Nephron progenitor cell (in vitro differentiated cells): Measurements from ENCODE around the gene FXYD5.
A peak's percentile ranks its signal among the peaks of the same experiment; 100 is the strongest.

Experiments used
- DNase-seq: peaks from one replicate; pipeline ENCODE4 v3.0.0; 2021
- H3K27ac Mint-ChIP-seq: 2 replicates; pipeline ENCODE4 v1.8.0; 2021; ENCODE audit warnings: mild to moderate bottlenecking, moderate library complexity, mixed read lengths
- H3K27me3 Mint-ChIP-seq: 2 replicates; pipeline ENCODE4 v1.8.0; 2021; ENCODE audit warnings: mild to moderate bottlenecking, low read depth, mixed read lengths; ENCODE audit not compliant: poor library complexity
- H3K36me3 Mint-ChIP-seq: 2 replicates; pipeline ENCODE4 v1.8.0; 2021; ENCODE audit warnings: low read depth, mixed read lengths
- H3K4me1 Mint-ChIP-seq: 2 replicates; pipeline ENCODE4 v1.8.0; 2021; ENCODE audit warnings: mixed read lengths
- H3K4me3 Mint-ChIP-seq: 2 replicates; pipeline ENCODE4 v1.8.0; 2021; ENCODE audit warnings: mild to moderate bottlenecking, moderate library complexity, mixed read lengths
- H3K9me3 Mint-ChIP-seq: 2 replicates; pipeline ENCODE4 v1.8.0; 2021; ENCODE audit warnings: mild to moderate bottlenecking, moderate library complexity, mixed read lengths
- CTCF ChIP-seq: fragments of 200-600 bp; sonication (generic); IDR thresholded peaks from 2 replicates; pipeline ENCODE4 v1.5.0; 2021; ENCODE audit warnings: antibody characterized with exemption

Gene FXYD5

GRCh38 chr19:35167251-35168119 lies 12.9 kb downstream of the FXYD5 start:
- Mint-ChIP-seq H3K36me3 (peaks cover 54% of the 10 kb centered on the region), H3K9me3 (peaks cover 34% of the 10 kb centered on the region), H3K4me1 (no peaks in the 10 kb centered on the region), H3K4me3 (no peak overlapping the region), H3K27me3 (peaks cover 4% of the 10 kb centered on the region), H3K27ac (peak overlapping the region; percentile 48)
- DNase-seq = no peak
- no peak for TF ChIP-seq CTCF

- H3K4me3 Mint-ChIP-seq = no peak overlapping the region
- peaks cover 52% of the 10 kb centered on the region for H3K36me3 Mint-ChIP-seq
- H3K4me1 Mint-ChIP-seq = no peaks in the 10 kb centered on the region
- peaks cover 35% of the 10 kb centered on the region for H3K9me3 Mint-ChIP-seq
- TF ChIP-seq CTCF = no peak
- no peak for DNase-seq
- peaks cover 4% of the 10 kb centered on the region for H3K27me3 Mint-ChIP-seq
- H3K27ac Mint-ChIP-seq = peak overlapping the region; percentile 79
These were observed 13.7 kb downstream of the FXYD5 start for GRCh38 chr19:35168196-35168595.

- H3K9me3 Mint-ChIP-seq = peaks cover 34% of the 10 kb centered on the region
- DNase-seq = no peak
- H3K36me3 Mint-ChIP-seq = peaks cover 40% of the 10 kb centered on the region
- no peaks in the 10 kb centered on the region for H3K4me1 Mint-ChIP-seq
- H3K4me3 Mint-ChIP-seq = no peak overlapping the region
- peak overlapping the region; percentile 8 for H3K27ac Mint-ChIP-seq
- no peak for TF ChIP-seq CTCF
- peaks cover 4% of the 10 kb centered on the region for H3K27me3 Mint-ChIP-seq
These were observed 14.9 kb downstream of the FXYD5 start for GRCh38 chr19:35169221-35169995.

- H3K4me1 Mint-ChIP-seq = peaks cover 8% of the 10 kb centered on the region
- peaks cover 29% of the 10 kb centered on the region for H3K36me3 Mint-ChIP-seq
- TF ChIP-seq CTCF = no peak
- DNase-seq = no peak
- H3K27ac Mint-ChIP-seq = no peak overlapping the region
- H3K27me3 Mint-ChIP-seq = peaks cover 4% of the 10 kb centered on the region
- no peak overlapping the region for H3K4me3 Mint-ChIP-seq
- H3K9me3 Mint-ChIP-seq = peaks cover 28% of the 10 kb centered on the region
These were observed 16.0 kb downstream of the FXYD5 start for GRCh38 chr19:35170359-35171061.

GRCh38 chr19:35171730-35172129 lies 17.2 kb downstream of the FXYD5 start:
- H3K27ac Mint-ChIP-seq = no peak overlapping the region
- no peak overlapping the region for H3K4me3 Mint-ChIP-seq
- H3K9me3 Mint-ChIP-seq = peaks cover 17% of the 10 kb centered on the region
- DNase-seq = no peak
- TF ChIP-seq CTCF = no peak
- H3K27me3 Mint-ChIP-seq = no peaks in the 10 kb centered on the region
- H3K36me3 Mint-ChIP-seq = peaks cover 17% of the 10 kb centered on the region
- H3K4me1 Mint-ChIP-seq = peaks cover 19% of the 10 kb centered on the region
